Glomerular endothelial cell (primary cell): ENCODE results near the gene ABHD16A. TPM values are rescaled to one million over a fixed set of nuclear protein-coding genes. Genes with fewer than 3 reads are reported as not detected.

Experiments used
- DNase-seq: peaks from one replicate; pipeline ENCODE4 v3.0.0-alpha.2; 2011; ENCODE audit warnings: low read depth, low spot score; ENCODE audit errors: extremely low read depth
- total RNA-seq: library from RNA; depleted of rRNA; stranded (reverse); fragments of >200 nt; gene quantifications from 2 replicates; pipeline ENCODE4 v1.2.3, GENCODE V29; 2015

Gene ABHD16A
- total RNA-seq, 1 donor from 2014 or later: 49.2 TPM

DNA sequence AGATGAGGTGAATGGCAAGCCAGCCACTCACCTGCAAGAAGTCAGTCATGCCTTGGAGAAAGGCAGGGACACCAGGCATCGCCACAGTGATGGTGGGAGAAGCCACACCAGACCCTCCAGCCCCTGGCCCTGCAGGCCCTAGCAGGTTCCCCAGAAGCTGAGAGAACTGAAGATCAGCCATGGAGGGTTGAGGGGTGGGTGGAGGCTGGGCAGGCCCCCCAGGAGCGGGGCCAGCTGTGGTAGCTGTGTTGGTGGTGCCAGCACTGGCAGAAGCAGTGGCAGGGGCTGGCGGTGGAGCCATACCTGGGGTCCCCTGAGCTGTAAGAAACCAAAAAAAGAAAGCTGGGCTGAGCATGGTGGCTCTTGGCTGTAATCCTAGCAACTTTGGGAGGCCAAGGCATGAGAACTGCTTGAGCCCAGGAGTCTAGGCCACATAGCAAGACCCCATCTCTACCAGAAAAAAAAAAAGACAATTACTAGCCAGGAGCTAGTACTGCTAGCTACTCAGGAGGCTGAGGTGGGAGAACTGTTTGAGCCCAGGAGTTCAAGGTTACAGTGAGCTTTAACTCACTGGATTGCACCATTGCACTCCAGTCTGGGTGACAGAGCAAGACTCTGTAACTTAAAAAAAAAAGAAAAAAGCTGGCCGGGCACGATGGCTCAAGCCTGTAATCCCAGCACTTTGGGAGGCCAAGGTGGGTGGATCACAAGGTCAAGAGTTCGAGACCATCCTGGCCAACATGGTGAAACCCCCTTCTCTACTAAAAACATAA is 60.1 kb downstream of the ABHD16A start:
- no peak for DNase-seq

DNA sequence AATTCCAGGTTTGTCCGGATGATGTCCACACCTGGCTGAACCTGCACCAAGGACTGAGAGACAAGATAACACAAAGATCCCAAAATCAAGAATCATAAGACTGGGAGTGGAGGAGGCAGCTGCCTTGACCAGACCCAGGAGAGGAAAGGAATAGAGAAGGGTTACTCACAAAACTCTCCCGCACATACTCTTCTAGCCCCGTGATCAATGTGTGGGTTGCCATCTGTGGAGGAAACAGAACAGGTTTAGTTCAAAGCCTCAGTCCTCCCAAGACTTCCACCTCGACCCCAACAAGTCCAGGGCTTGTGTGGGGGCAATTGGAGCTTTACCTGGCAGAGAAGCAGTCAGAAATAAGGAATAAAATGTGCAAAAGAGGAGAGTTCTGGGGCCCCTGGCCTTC is 61.8 kb downstream of the ABHD16A start:
- DNase-seq: no peak

DNA sequence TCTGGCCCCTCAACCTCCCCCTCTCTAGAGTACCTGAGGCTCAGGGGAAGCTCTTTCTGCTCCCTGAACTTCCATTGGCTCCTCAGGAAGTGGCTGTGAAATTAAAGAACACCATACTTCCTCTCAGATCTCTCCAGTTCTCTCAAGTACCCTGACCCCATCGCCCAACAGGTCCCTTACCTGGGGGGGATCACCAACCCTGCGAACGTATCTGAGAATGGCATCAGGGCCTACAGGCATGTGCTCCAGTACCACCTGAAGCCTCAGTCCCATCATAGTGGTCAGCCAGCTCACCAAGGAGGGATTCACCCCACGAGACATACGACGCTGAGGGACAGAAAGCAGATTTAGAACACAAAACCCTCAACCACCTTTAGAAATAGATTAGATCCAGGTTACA is 62.5 kb downstream of the ABHD16A start:
- no peak for DNase-seq

DNA sequence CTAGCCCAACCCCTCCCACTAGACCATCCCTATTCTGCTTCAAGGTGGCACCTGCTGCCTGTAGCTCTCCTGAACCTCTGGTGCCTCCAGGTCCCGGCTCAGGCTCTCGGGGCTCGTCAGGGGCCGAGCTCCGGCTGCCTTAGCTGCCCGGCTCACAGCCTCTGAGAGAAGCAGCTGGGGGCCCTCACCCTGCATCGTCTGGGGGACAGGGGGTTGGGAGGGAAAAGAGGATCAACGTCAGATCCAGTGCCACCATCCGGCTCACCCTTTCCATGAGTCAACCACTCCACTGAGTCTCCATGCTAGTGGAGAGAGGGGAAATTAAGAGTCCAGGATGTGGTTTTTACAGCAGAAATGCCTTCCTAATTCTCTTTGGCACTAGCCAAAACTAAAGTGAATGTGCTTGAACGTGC is 63.7 kb downstream of the ABHD16A start:
- DNase-seq: no peak

DNA sequence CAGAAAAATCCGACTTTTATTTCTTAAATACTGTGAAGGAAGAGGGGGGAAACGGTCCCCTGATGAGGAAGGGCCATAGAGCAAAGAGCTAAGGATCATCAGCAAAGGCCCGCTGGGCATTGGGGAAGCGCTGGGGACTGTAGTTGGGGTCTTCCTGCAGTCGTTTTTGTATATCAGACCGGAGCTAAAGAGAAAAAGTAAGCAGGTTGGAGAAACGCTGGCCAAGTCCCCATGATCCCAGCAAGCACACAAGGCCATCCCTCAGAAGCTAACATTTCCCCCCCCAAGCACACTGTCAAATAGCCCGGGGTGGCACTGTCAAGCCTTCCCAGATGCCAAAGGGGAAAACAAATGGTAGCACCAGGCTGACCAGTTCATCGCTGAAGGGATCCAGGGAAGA is 64.1 kb downstream of the ABHD16A start:
- no peak for DNase-seq

Other genes with a start within 250 kb of the ABHD16A start
- 14.5 and 19.1 TPM in 2 replicates for gene MICB, start 205.2 kb downstream of the ABHD16A start, total RNA-seq
- not detected in 2 replicates for gene MCCD1, start 174.4 kb downstream of the ABHD16A start, total RNA-seq
- gene DDX39B, start 161.3 kb downstream of the ABHD16A start, total RNA-seq: 230 and 249 TPM in 2 replicates
- 0.18 and 1.2 TPM in 2 replicates for gene ATP6V1G2, start 156.7 kb downstream of the ABHD16A start, total RNA-seq
- 20.6 and 27.7 TPM in 2 replicates for gene NFKBIL1, start 155.7 kb downstream of the ABHD16A start, total RNA-seq
- gene LTA, start 131.0 kb downstream of the ABHD16A start, total RNA-seq: 0.53 TPM in 1 of 2 replicates, not detected in the other
- 0.88 and 4.4 TPM in 2 replicates for gene TNF, start 127.8 kb downstream of the ABHD16A start, total RNA-seq
- gene LTB, start 120.9 kb downstream of the ABHD16A start, total RNA-seq: 16.5 and 41.8 TPM in 2 replicates
- 0.87 and 0.99 TPM in 2 replicates for gene LST1, start 117.0 kb downstream of the ABHD16A start, total RNA-seq
- gene NCR3, start 110.3 kb downstream of the ABHD16A start, total RNA-seq: not detected in 2 replicates
- gene AIF1, start 88.1 kb downstream of the ABHD16A start, total RNA-seq: not detected in 2 replicates
- gene PRRC2A, start 82.6 kb downstream of the ABHD16A start, total RNA-seq: 125 and 166 TPM in 2 replicates
- gene BAG6, start 50.7 kb downstream of the ABHD16A start, total RNA-seq: 259 and 375 TPM in 2 replicates
- gene APOM, start 47.4 kb downstream of the ABHD16A start, total RNA-seq: not detected in 2 replicates
- gene C6orf47, start 42.5 kb downstream of the ABHD16A start, total RNA-seq: 19.1 and 19.6 TPM in 2 replicates
- gene GPANK1, start 38.3 kb downstream of the ABHD16A start, total RNA-seq: 13.0 and 14.5 TPM in 2 replicates
- 292 and 314 TPM in 2 replicates for gene CSNK2B, start 37.2 kb downstream of the ABHD16A start, total RNA-seq
- 2.6 and 7.9 TPM in 2 replicates for gene LY6G5B, start 33.3 kb downstream of the ABHD16A start, total RNA-seq
- gene LY6G5C, start 22.3 kb downstream of the ABHD16A start, total RNA-seq: 3.7 and 4.1 TPM in 2 replicates
- not detected in 2 replicates for gene LY6G6F, start 3.5 kb upstream of the ABHD16A start, total RNA-seq
- not detected in 2 replicates for gene LY6G6D, start 12.0 kb upstream of the ABHD16A start, total RNA-seq
- not detected in 2 replicates for gene LY6G6C, start 18.4 kb upstream of the ABHD16A start, total RNA-seq
- not detected in 2 replicates for gene MPIG6B, start 20.0 kb upstream of the ABHD16A start, total RNA-seq
- 110 and 138 TPM in 2 replicates for gene DDAH2, start 26.0 kb upstream of the ABHD16A start, total RNA-seq
- gene CLIC1, start 33.2 kb upstream of the ABHD16A start, total RNA-seq: 541 and 655 TPM in 2 replicates
- gene MSH5, start 36.7 kb upstream of the ABHD16A start, total RNA-seq: 3.7 and 18.7 TPM in 2 replicates
- 3.3 and 3.9 TPM in 2 replicates for gene SAPCD1, start 59.3 kb upstream of the ABHD16A start, total RNA-seq
- 0.34 and 0.58 TPM in 2 replicates for gene VWA7, start 74.0 kb upstream of the ABHD16A start, total RNA-seq
- 90.9 and 105 TPM in 2 replicates for gene VARS1, start 92.4 kb upstream of the ABHD16A start, total RNA-seq
- gene LSM2, start 103.6 kb upstream of the ABHD16A start, total RNA-seq: 45.3 and 74.3 TPM in 2 replicates
- 0.44 and 0.53 TPM in 2 replicates for gene HSPA1L, start 112.0 kb upstream of the ABHD16A start, total RNA-seq
- gene HSPA1A, start 112.2 kb upstream of the ABHD16A start, total RNA-seq: 140 and 161 TPM in 2 replicates
- 76.3 and 95.3 TPM in 2 replicates for gene HSPA1B, start 124.4 kb upstream of the ABHD16A start, total RNA-seq
- gene NEU1, start 159.5 kb upstream of the ABHD16A start, total RNA-seq: 82.6 and 83.5 TPM in 2 replicates
- 0.05 and 1.7 TPM in 2 replicates for gene SLC44A4, start 175.7 kb upstream of the ABHD16A start, total RNA-seq
- 39.0 and 46.4 TPM in 2 replicates for gene EHMT2, start 194.4 kb upstream of the ABHD16A start, total RNA-seq
- gene ZBTB12, start 198.8 kb upstream of the ABHD16A start, total RNA-seq: 1.7 TPM in 2 replicates
- not detected in 2 replicates for gene C2, start 224.4 kb upstream of the ABHD16A start, total RNA-seq
- 0.53 and 2.3 TPM in 2 replicates for gene CFB, start 242.8 kb upstream of the ABHD16A start, total RNA-seq